ENCODE results near the gene RIPK4.

Gene RIPK4

DNA sequence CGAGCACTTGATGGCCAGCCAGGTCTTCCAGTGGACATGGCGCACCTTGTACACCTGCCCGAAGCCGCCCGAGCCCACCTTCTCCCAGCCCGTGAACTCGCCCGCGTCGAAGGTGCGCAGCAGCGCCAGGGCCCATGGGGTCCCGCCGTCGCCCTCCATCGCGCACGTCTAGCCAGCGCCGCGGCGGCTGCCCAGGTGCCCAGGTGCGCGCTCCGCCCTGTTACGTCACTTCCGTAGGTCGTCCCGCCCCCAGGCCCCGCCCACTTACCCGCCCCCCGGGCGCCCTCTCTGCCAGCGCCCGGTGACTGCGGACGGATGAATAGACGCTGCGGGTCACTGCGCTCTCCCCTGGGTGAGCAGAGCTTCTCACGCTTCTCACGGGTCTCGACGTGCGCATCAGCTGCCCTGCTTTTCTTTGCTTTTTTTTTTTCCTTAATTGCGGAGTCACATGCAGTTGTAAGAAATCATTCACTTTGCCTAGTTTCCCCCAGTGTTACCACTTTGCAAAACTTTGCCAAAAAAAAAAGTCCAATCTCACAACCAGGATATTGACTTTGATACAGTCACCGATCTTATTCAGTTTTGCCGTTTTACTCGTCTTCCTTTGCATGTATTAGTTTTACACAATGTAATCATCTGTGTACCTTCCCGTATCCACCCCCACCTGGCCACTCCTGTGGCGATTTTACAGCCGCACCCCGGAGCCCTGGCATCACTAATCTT, at the start of gene RIPK4:
RIPK4 (minus strand) TSS at position 170 of the 723 bp plus-strand sequence; CDS start at position 159, 11 bp downstream.
- DNase-seq (ENCODE audit: low read depth in 2 of 2), result peak; percentile 12 to 40

GRCh38 chr21:41815652-41816582, 49.1 kb upstream of the RIPK4 start:
- no peak for DNase-seq (ENCODE audit: low read depth in 2 of 2)

- no peak for DNase-seq (ENCODE audit: low read depth in 2 of 2)
Observed at GRCh38 chr21:41813226-41813625, 46.4 kb upstream of the RIPK4 start.

DNA sequence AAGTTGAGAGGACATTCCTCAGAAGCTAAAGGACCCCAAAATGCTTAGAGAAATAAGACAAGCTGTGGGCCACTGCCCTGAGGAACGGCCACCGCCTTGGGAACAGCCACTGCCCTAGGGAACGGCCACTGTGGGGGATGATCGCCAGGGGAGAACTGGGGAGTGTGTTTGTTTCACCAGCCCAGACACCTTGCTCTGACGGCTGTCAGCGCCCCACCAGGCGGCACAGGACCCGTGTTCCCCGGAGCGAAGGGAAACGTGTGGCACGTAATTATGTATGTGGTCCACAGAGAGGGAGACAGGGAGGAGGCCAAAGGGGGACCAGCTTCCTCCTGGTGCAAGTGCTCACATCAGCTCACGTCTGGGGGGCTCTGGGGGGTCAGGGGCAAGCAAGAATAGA, 45.8 kb upstream of the RIPK4 start:
- no peak for DNase-seq (ENCODE audit: low read depth in 2 of 2)

DNA sequence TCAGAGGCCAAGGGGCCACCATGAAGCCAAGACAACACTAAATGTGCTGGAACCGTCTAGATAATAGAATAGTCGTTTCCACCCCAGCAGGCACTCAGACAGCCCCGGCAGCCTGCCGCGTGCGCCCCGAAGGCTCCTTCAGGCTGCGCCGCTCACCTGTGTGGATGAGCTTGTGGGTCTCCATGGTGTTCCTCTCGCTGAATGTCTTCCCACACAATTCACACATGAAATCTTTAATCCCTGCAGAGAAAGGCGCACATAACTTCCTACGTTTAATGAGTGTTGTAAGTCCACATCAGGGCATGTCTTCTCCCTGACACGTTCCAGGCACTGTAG, 43.7 kb upstream of the RIPK4 start:
- no peak for DNase-seq (ENCODE audit: low read depth in 2 of 2)

GRCh38 chr21:41809891-41810596, 43.2 kb upstream of the RIPK4 start:
- no peak for DNase-seq (ENCODE audit: low read depth in 2 of 2)

GRCh38 chr21:41808846-41809245, 42.0 kb upstream of the RIPK4 start:
- no peak for DNase-seq (ENCODE audit: low read depth in 2 of 2)

DNA sequence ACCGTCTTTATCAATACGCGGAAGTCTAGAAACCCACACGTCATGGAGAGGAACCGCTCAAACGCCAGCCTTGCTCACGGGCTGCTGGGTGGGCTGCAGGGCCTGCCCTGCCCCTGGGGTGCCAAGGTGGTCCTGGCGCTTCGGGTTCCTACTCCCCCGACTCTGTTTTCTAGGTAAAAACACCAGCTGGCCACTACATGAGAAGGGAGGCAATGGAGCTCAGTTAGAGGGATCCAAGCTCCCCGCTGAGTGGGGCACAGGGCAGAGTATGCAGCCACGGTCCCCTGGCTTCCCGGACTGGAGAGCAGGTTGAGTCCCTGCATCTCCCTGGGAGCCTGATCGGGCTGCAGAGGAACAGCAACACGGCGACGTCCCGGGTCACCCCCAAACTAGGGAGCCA, 41.2 kb upstream of the RIPK4 start:
- DNase-seq (ENCODE audit: low read depth in 2 of 2), result no peak

GRCh38 chr21:41806773-41807172, 39.9 kb upstream of the RIPK4 start:
- no peak for DNase-seq (ENCODE audit: low read depth in 2 of 2)

DNA sequence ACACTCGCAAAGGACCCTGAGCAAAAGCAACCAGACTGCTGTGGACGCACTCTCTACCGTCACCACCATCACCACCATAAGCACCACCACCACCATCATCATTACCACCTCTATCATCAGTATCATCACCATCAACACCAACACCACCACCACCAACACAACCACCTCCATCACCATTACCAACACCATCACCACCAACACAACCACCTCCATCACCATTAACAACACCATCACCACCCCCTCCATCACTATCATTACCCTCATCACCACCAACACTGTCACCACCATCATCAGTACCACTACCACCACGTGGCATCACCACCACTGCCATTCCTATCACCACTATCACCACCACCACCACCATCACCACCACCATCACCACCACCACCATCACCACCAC, 38.8 kb upstream of the RIPK4 start:
- DNase-seq (ENCODE audit: low read depth in 2 of 2), result no peak

- DNase-seq (ENCODE audit: low read depth in 2 of 2), result no peak
Observed at GRCh38 chr21:41805038-41805437, 38.2 kb upstream of the RIPK4 start.

DNA sequence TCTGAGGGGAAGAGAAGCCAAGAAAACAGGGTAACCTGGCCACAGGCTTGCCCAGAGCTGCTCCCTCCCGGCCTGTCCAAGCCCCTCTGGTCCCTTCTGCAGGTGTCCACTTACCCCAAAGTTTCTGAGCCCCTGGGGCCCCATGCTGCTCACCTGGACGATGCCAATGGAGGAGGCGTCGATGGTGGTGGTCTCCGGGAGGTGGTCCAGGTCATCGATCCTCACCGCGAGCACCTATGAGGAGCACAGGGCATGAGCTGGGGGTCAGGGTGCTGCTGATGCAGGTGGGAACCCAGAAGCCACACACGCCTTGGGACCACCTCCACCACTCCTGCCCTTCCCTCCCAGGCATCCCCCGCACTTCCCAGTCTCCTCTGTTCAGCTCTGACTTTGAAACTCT, 37.5 kb upstream of the RIPK4 start:
- DNase-seq (ENCODE audit: low read depth in 2 of 2), result no peak

GRCh38 chr21:41803316-41803715, 36.5 kb upstream of the RIPK4 start:
- DNase-seq (ENCODE audit: low read depth in 2 of 2), result no peak

DNA sequence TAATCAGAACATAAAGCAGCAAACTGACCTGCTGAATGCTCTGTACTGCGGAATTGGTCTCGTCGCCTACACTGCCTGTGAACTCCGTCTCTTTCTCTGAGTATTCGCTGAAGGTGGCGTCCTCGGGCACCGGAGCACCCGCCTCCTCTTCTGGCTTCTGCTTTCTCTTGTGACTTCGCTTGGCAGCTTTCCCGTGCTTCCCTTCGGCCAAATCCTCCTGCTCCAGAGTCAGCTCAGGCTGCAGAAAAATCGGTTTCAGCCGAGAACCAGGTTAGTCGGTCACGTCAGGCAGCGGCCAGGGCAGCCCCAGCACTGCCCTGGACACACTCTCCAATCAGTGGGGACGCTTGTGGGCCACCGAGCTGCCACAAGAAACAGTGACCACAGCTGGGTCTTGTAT, 35.8 kb upstream of the RIPK4 start:
- DNase-seq (ENCODE audit: low read depth in 2 of 2), result no peak

GRCh38 chr21:41802198-41802584, 35.3 kb upstream of the RIPK4 start:
- no peak for DNase-seq (ENCODE audit: low read depth in 2 of 2)

DNA sequence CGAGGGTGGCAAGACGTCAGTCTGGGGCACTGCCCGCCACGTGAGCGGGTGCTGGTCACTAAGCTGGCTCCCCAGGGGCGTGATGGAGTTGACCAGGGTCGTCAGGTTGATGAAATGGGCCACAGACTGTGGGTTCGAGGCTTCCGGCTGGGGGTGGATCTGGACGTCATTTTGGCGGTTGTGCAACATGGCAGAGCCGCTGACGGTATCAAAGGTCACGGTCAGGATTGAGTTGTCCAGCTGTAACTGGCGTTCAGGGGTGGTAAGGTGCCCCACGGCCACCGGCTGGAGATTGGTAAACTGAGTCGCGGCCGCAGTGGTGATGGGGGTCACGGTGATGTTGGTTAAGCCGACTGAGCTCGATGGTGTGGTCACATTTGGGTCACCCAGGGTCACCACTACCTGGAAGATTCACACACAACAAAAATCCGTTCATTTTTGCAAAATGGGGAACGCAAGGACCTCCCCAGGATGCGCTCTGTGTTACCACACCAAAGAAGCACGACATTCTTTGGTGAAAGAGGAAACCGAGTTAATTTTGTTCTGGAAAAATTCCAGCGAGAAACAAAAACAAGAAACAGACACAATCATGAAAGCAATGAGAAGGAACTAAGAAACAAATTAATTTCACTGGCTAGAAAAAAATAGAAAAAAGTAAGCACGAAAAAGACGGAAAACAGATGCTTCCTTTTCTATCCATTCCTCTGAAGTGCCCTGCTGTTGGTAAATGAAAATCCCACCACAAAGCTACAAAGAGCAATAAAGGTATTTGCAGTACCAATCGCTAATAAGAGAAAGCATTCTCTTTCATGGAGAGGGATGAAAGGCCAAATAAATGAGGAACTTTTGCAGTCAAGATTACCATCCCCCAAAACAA, 34.7 kb upstream of the RIPK4 start:
- DNase-seq (ENCODE audit: low read depth in 2 of 2), result no peak

- no peak for DNase-seq (ENCODE audit: low read depth in 2 of 2)
Observed at GRCh38 chr21:41800425-41801320, 33.8 kb upstream of the RIPK4 start.

DNA sequence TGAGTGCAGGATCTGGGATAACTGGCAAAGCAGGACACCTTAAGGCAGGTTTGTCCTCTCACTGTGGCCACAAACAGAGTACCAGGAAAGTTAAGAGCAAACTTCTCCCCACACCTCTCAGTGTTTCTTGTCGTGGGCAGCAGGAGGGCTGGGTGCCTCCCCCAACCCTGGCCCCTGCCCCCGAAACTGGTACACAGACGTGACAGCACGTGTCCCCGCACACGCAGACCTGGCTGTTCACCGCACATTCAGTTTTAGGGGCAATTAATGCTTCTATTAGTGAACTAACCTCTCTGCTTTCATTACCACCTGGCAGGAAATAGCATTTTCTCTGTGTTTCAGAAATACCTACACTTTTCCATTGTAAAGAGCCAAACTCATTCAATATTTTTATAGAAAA, 32.9 kb upstream of the RIPK4 start:
- DNase-seq (ENCODE audit: low read depth in 2 of 2), result no peak

DNA sequence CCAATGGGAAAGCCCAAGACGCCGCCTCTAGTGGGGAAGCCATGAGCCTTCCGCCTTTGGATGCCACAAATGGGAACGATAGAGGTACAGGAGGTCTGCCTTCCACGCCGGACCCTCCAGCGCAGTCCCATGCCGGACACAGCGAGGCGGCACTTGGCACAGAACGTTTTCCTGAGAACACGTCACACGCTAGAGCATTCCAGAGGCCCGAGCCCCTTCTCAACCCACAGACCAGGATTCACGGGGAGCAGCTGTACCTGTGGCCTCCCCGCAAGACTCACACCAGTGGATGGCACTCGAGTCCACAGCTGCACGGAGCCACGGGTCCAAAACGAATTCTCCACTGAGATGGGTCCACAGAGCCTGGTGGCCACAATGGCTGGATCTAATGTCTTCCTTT, 31.5 kb upstream of the RIPK4 start:
- DNase-seq (ENCODE audit: low read depth in 2 of 2), result no peak

DNA sequence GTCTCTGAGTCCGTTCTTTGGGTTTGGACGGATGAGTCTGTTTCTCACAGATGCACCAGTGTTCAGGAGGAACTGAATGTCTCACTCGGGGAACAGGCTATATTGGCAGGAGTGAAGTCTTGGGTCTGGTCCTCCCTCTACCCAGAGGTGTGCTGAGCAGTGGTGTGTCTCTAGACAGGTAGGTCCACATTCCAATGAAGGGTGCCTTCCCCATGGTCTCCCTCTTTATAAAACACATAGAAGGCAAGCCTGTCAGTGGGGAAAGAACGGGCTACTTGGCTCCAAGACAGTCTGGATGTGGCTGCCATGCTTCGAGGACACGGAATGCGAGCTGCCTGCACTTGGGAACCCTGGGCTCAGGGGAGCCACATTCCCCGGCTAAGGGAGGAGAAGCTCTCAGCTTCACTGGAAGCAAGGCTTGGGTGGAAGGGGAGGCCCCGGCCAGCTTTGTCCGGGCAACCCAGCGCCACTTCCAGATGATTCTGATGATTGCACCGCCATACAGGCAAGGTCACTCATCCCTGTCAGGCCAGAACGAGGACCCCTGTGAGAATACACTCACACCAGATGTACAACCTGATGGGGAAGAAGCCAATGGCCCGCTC, 29.7 kb upstream of the RIPK4 start:
- DNase-seq (ENCODE audit: low read depth in 2 of 2), result no peak

All from stimulated activated CD8-positive, alpha-beta memory T cell treated with anti-CD3 and anti-CD28 coated beads, Interleukin-2, amount 100 ng/mL, for 1 hour (primary cell).